Fibroblast of the aortic adventitia (primary cell): ENCODE measurements around the gene NAXE. TPM values are rescaled to one million over a fixed set of nuclear protein-coding genes. Genes with fewer than 3 reads are reported as not detected.
"Not testable (repeated sequence)": the region's sequence is repeated elsewhere in the genome, so short reads cannot be mapped to it uniquely, and the experiment has no call there.

Experiments used
- DNase-seq: peaks from one replicate; pipeline ENCODE4 v3.0.0-alpha.2; 2010; ENCODE audit warnings: low read depth
- H3K4me3 ChIP-seq: 2 replicates; pipeline ENCODE4 v1.5.1; 2011; ENCODE audit warnings: low read depth, mild to moderate bottlenecking, control low read depth, low read length, moderate library complexity
- CTCF ChIP-seq: IDR thresholded peaks from 2 replicates; pipeline ENCODE4 v1.5.1; 2011; ENCODE audit warnings: mild to moderate bottlenecking, low read length, control low read depth, inconsistent platforms; ENCODE audit not compliant: insufficient read depth
- total RNA-seq: library from RNA; depleted of rRNA; stranded (reverse); fragments of >200 nt; gene quantifications from 2 replicates; pipeline ENCODE4 v1.2.3, GENCODE V29; 2012; ENCODE audit warnings: low replicate concordance

Gene NAXE
- total RNA-seq, 1 donor: 64.2 TPM

GRCh38 chr1:156598731-156599432 lies 7.3 kb downstream of the NAXE start:
- DNase-seq: no peak
- TF ChIP-seq CTCF: no peak
- H3K4me3 ChIP-seq: no peak overlapping the region

- no peak for TF ChIP-seq CTCF
- H3K4me3 ChIP-seq: no peak overlapping the region
- DNase-seq: no peak
Measured at GRCh38 chr1:156599811-156600210, 8.2 kb downstream of the NAXE start.

GRCh38 chr1:156600733-156601121 lies 9.2 kb downstream of the NAXE start:
- peak overlapping the region; percentile 94 for H3K4me3 ChIP-seq
- no peak for TF ChIP-seq CTCF
- DNase-seq: no peak

- no peak for TF ChIP-seq CTCF
- peak; percentile 96 for DNase-seq
- H3K4me3 ChIP-seq: peak within 1 kb of the TSS; percentile 94
Measured at GRCh38 chr1:156601122-156601830, 9.7 kb downstream of the NAXE start, which contains the start of gene GPATCH4. TSS of gene GPATCH4 (minus strand) at chr1:156601479.

- no peak for DNase-seq
- H3K4me3 ChIP-seq: peak overlapping the region; percentile 94
- no peak for TF ChIP-seq CTCF
Measured at GRCh38 chr1:156601892-156602291, 10.3 kb downstream of the NAXE start.

GRCh38 chr1:156602557-156602993 lies 11.0 kb downstream of the NAXE start:
- no peak for DNase-seq
- TF ChIP-seq CTCF: peak; percentile 35
- no peak overlapping the region for H3K4me3 ChIP-seq

- DNase-seq, H3K4me3 ChIP-seq: not testable (repeated sequence)
Measured at GRCh38 chr1:156607344-156607743, 15.8 kb downstream of the NAXE start.
